ENCODE data around the gene GOLGB1. TPM values are rescaled to one million over a fixed set of nuclear protein-coding genes. Genes with fewer than 3 reads are reported as not detected.

GOLGB1 gene
- total RNA-seq, 1 donor from 2014 or later: 20.7 TPM

DNA sequence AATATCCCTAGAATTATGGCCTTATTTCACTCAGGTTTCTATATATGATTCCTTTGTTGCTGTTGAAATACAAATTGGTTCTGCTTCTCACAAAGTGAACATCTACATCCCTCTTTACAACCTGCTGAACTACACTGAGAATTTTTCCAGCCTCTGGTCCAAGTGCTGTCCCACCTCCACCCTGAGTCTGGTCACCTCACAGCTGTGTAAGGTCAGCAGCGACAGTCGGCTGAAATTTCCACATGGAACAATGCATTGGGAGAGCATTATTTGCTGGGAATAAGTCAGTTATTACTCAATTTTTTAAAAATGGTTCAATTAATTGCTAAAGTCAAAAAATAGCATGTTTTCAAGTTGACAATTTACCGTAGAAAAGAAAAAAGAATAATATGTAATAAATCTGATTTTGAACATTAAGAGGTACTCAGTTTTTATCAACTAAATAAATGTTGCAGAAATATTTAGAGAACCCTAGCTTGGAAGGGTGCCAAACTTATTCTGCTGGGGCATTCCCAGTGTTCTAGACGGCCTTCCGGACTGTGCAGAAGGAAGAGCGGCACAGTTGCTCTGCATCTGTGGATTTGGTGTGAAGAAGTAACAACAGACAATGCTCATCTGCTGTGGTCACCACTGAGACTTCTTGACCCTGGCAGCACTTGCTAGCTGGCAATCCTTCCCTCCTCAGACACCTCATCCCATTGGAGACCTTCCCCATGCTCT lies 90.7 kb downstream of the GOLGB1 start:
- no peak overlapping the region for H3K4me3 ChIP-seq (ENCODE audit: low read depth, low read length)
- TF ChIP-seq, protein P1, sequence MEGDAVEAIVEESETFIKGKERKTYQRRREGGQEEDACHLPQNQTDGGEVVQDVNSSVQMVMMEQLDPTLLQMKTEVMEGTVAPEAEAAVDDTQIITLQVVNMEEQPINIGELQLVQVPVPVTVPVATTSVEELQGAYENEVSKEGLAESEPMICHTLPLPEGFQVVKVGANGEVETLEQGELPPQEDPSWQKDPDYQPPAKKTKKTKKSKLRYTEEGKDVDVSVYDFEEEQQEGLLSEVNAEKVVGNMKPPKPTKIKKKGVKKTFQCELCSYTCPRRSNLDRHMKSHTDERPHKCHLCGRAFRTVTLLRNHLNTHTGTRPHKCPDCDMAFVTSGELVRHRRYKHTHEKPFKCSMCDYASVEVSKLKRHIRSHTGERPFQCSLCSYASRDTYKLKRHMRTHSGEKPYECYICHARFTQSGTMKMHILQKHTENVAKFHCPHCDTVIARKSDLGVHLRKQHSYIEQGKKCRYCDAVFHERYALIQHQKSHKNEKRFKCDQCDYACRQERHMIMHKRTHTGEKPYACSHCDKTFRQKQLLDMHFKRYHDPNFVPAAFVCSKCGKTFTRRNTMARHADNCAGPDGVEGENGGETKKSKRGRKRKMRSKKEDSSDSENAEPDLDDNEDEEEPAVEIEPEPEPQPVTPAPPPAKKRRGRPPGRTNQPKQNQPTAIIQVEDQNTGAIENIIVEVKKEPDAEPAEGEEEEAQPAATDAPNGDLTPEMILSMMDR (conservative IDR thresholded peaks at IDR 0.05; ENCODE audit: low read depth, low read length): no peak
- DNase-seq (ENCODE audit: low read depth): no peak

DNA sequence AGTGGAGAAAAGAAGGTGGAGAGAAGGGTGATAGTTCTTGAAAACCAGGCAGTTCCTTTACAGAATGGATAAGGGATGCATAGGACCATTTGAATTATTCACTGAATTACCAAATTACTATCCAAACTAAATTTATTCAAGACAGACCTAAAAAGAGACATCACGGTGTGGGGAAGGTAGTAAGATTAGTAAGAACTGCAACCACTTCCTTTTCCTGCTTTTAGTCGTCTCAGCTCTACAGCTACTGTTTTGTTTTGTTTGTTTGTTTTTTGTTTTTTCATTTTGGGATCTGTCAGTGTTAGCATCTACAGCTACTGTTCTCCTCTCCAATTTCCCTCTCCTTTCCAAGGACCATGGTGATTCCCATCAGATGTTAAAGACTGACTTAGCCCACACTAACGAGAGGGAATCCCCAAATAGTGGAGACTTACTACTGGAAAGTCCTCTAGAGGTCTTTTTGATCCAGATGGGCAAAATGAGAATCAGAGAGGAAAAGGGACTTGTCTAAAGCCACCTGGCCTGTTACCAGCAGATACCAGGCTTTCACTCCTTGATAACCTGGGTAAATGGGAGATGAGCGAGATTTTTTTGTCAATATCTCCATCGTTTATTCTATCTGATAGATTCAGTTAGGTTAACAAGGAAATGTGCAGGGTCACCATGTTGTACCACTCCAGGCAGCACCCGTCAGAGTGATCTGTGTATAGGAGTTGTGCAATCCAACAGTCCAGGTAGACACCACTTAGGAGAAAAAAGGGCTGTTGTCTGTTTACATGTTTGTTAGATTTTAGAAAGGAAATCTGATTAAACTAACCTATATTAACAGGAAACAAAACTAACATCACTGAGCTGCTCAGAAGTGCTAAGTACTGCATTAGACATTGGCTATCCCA lies 94.8 kb downstream of the GOLGB1 start:
- TF ChIP-seq, protein P1 (conservative IDR thresholded peaks at IDR 0.05; ENCODE audit: low read depth, low read length): no peak
- no peak for DNase-seq (ENCODE audit: low read depth)
- H3K4me3 ChIP-seq (ENCODE audit: low read depth, low read length): no peak overlapping the region

DNA sequence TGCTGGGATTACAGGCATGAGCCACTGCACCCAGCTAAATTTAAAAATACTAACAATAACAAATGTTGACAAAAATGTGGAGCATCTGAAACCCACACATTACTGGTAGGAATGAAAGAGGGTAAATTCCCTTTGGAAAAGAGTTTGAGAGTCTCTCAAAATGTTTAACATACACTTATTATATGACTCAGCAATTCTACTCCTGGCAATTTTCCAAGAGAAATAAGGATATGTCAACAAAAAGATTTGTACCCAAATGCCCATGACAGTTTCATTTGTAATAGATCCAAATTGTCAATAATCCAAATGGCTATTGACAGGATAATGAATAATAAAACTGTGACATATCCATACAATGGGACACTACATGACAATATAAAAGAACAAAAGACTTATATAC lies 97.9 kb downstream of the GOLGB1 start:
- TF ChIP-seq, protein P1 (conservative IDR thresholded peaks at IDR 0.05; ENCODE audit: low read depth, low read length): no peak
- no peak overlapping the region for H3K4me3 ChIP-seq (ENCODE audit: low read depth, low read length)
- no peak for DNase-seq (ENCODE audit: low read depth)

DNA sequence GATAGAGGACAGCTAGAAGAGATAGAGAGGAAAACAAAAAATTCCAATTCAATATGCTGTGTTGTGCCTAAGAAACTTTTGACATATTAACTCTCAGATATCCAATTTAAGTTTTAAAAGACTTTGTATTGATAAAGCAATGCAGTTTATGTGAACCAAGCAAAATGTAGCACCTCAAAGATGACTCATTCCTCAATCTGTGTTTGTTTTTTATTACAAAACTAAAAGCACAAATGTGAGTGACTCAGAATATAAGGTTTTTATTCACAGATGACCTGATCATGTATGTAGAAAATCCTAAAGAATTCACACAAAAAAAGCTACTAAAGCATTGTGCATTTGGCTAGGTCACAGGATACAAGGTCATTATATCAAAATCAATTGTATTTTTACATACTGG lies 99.9 kb downstream of the GOLGB1 start:
- TF ChIP-seq, protein P1 (conservative IDR thresholded peaks at IDR 0.05; ENCODE audit: low read depth, low read length): no peak
- no peak for DNase-seq (ENCODE audit: low read depth)

DNA sequence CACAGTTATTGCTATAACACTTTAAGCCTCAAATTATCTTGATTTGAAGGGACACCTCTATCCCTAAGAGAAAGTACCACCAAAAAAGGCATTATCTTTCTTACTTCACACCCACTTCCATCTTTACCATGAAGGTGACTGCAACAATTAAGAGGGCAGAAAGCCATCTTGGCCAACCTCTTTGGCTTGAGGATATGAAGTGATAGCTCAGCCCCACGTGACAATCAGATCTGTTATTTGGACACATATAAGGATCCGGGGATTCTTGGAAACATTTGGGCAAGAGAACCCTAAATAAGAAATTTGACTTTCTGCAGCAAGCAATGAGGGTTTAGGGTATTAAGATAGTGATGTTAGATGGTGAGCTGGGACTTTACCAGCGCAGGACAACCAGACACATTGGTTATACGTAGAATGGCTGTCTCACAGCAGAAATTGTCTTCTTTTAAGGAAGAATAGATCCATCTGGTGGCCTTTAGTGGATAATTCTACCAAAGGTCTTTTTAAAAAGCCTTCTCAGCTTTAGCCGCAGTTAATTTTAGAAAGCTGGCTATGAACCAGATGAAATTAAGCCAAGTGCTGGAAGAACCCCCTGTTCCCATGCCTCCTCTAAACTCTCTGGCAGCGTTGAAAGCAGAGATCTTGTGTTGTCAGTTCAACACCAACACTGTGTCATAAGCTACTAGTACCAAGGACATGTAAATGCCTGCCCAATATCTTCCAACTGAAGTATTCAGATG lies 101.2 kb downstream of the GOLGB1 start:
- TF ChIP-seq, protein P1 (conservative IDR thresholded peaks at IDR 0.05; ENCODE audit: low read depth, low read length): no peak
- H3K4me3 ChIP-seq (ENCODE audit: low read depth, low read length): no peak overlapping the region
- no peak for DNase-seq (ENCODE audit: low read depth)

More for the DNA sequence above, 99.9 kb downstream of the GOLGB1 start:
- H3K4me3 ChIP-seq (ENCODE audit: low read depth, low read length): no peak overlapping the region

DNA sequence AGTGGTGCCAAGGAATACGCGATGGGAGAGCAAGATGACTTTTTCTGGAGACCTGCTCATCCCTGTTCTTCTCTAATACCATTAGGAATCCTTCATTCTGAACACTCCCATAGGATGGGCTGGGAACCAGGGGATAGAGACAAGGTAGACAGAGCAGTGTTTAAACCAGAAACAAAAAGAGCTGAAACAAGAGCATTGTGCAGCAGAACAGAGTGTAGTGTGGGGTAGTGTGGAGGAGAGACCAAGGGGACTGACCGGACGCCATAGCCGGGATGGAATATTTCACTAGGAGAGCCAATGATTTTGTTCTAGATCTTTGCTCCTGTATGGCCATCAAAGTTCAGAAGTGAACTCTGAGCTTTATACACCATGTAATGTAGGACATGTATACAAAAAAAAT lies 104.5 kb downstream of the GOLGB1 start:
- TF ChIP-seq, protein P1 (conservative IDR thresholded peaks at IDR 0.05; ENCODE audit: low read depth, low read length): no peak
- DNase-seq (ENCODE audit: low read depth): no peak
- H3K4me3 ChIP-seq (ENCODE audit: low read depth, low read length): no peak overlapping the region

Measured in epithelial cell of proximal tubule (primary cell).